K562 treated with DMSO at 1 percent for 24 hours (cell line): Measurements from ENCODE around the gene BLMH. TPM values are rescaled to one million over a fixed set of nuclear protein-coding genes. Genes with fewer than 3 reads are reported as not detected.

Experiments
- total RNA-seq: library from RNA; unstranded; fragments of 300-600 nt; gene quantifications from 2 replicates; pipeline ENCODE4 v1.2.3, GENCODE V29; 2022; ENCODE audit warnings: low read depth; ENCODE audit not compliant: insufficient read depth

The BLMH gene
- 58.4 and 61.0 TPM in 2 replicates for total RNA-seq

GRCh38 chr17:30291543-30292285 is at the start of gene BLMH:
Gene BLMH, minus strand, starts transcription at chr17:30291944. Its CDS starts 125 bp downstream, at chr17:30291819.

GRCh38 chr17:30333503-30334360 is 42.0 kb upstream of the BLMH start, which contains the start of gene TMIGD1:
Gene TMIGD1, minus strand, starts transcription at chr17:30334057. Its CDS starts 1,924 bp downstream, at chr17:30332133.

GRCh38 chr17:30235386-30236296 is 56.1 kb downstream of the BLMH start, which contains the start of gene SLC6A4:
Gene SLC6A4, minus strand, starts transcription at chr17:30235697. Its CDS starts 13,739 bp downstream, at chr17:30221958.

Other genes with a start within 250 kb of the BLMH start
- gene NSRP1, start 175.1 kb downstream of the BLMH start, total RNA-seq, result 16.4 and 24.2 TPM in 2 replicates
- gene SLC6A4, start 56.2 kb downstream of the BLMH start, total RNA-seq, result 0.46 TPM in 1 of 2 replicates, not detected in the other
- gene TMIGD1, start 42.1 kb upstream of the BLMH start, total RNA-seq, result not detected in 2 replicates
- 26.7 and 38.1 TPM in 2 replicates for gene CPD, start 87.0 kb upstream of the BLMH start, total RNA-seq
- 15.8 and 16.5 TPM in 2 replicates for gene GOSR1, start 185.5 kb upstream of the BLMH start, total RNA-seq